BJ (cell line): Measurements from ENCODE around the gene GRIFIN. TPM values are rescaled to one million over a fixed set of nuclear protein-coding genes. Genes with fewer than 3 reads are reported as not detected.

Experiments used
- CTCF ChIA-PET: fragments of 350-600 bp; formaldehyde crosslinking; extraction: SDS; loops from one replicate; lab custom pipeline; 2021; ENCODE audit warnings: antibody characterized with exemption, inconsistent platforms; lab: Yijun Ruan, JAX
- POLR2A ChIA-PET: fragments of 300-600 bp; sonication (Branson Sonifier 250); formaldehyde crosslinking; extraction: SDS; loops from one replicate; lab custom pipeline; 2021; ENCODE audit warnings: antibody characterized with exemption; lab: Charles Lee
- DNase-seq: peaks from one replicate; pipeline ENCODE4 v3.0.0-alpha.2; 2011; ENCODE audit warnings: low read depth
- H3K27me3 ChIP-seq: 2 replicates; pipeline ENCODE4 v1.6.0; 2011; ENCODE audit warnings: low read length; ENCODE audit not compliant: control insufficient read depth, insufficient read depth
- H3K36me3 ChIP-seq: 2 replicates; pipeline ENCODE4 v1.5.1; 2011; ENCODE audit warnings: low read length; ENCODE audit not compliant: control insufficient read depth, insufficient read depth
- H3K4me3 ChIP-seq: 2 replicates; pipeline ENCODE4 v1.5.1; 2011; ENCODE audit warnings: low read depth, mild to moderate bottlenecking, control low read depth, low read length
- CTCF ChIP-seq: IDR thresholded peaks from 2 replicates; pipeline ENCODE4 v1.5.1; 2011; ENCODE audit warnings: low read depth, mild to moderate bottlenecking, control low read depth, inconsistent platforms, low read length, moderate library complexity; ENCODE audit not compliant: insufficient read depth
- polyA plus RNA-seq: library from polyadenylated mRNA; depleted of rRNA; stranded (reverse); fragments of >200 nt; gene quantifications from 2 replicates; pipeline ENCODE4 v1.2.3, GENCODE V29; 2011; rRNA removed

GRIFIN gene
- polyA plus RNA-seq, 1 experiment, result not detected

DNA sequence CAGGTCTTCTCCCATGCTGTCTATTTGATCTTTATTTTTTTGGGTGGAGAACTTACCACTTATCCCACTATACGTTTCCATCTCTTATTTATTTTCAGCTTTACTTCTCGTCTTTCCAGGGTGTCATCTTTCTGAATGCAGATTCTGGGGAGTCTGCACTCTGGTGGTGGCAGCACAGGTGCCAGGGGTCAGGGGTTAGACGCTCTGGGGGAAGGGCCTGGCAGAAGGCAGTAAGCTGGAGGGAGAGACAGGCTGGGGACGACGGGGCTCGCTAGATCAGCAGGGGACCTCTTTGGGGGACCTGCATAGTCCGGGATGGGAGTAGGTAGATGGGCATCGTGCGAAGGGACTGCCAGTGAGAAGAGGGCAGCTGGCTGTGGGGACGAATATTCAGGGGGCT, 50.4 kb downstream of the GRIFIN start:
- TF ChIP-seq CTCF, result no peak
- CTCF ChIA-PET, result interaction anchor here (0.9 kb wide), 2 partner anchors 13 to 43 kb away, joined by 3 read pairs; no protein-coding TSS in a partner anchor
- POLR2A ChIA-PET, result no interaction called here
- Histone ChIP-seq H3K27me3 (no peaks in the 10 kb centered on the region), H3K36me3 (no peaks in the 10 kb centered on the region), H3K4me3 (no peak overlapping the region)
- no peak for DNase-seq

Other genes with a start within 250 kb of the GRIFIN start
- 18.3 and 32.0 TPM in 2 replicates for gene MAD1L1, start 243.5 kb downstream of the GRIFIN start, polyA plus RNA-seq
- gene MRM2, start 234.2 kb downstream of the GRIFIN start, polyA plus RNA-seq, result 16.3 and 27.3 TPM in 2 replicates
- 19.3 and 22.0 TPM in 2 replicates for gene NUDT1, start 234.2 kb downstream of the GRIFIN start, polyA plus RNA-seq
- gene SNX8, start 162.0 kb downstream of the GRIFIN start, polyA plus RNA-seq, result 36.9 and 62.1 TPM in 2 replicates
- gene EIF3B, start 121.6 kb downstream of the GRIFIN start, polyA plus RNA-seq, result 92.7 and 106 TPM in 2 replicates
- 8.6 and 18.4 TPM in 2 replicates for gene CHST12, start 72.8 kb downstream of the GRIFIN start, polyA plus RNA-seq
- gene LFNG, start 43.4 kb upstream of the GRIFIN start, polyA plus RNA-seq, result 2.0 and 3.1 TPM in 2 replicates
- gene BRAT1, start 79.1 kb upstream of the GRIFIN start, polyA plus RNA-seq, result 9.1 and 17.9 TPM in 2 replicates
- 6.8 and 9.9 TPM in 2 replicates for gene IQCE, start 82.6 kb upstream of the GRIFIN start, polyA plus RNA-seq
- gene TTYH3, start 155.6 kb upstream of the GRIFIN start, polyA plus RNA-seq, result 33.0 and 55.7 TPM in 2 replicates
- 2.9 and 3.7 TPM in 2 replicates for gene AMZ1, start 211.8 kb upstream of the GRIFIN start, polyA plus RNA-seq